Prostate gland (tissue), 2 donors: ENCODE measurements around the gene SPI1. TPM values are rescaled to one million over a fixed set of nuclear protein-coding genes. Genes with fewer than 3 reads are reported as not detected.

Experiments used
- DNase-seq: peaks from one replicate; pipeline ENCODE4 v3.0.0-alpha.2; 2019; ENCODE audit warnings: low spot score
- H3K27ac ChIP-seq, 2 donors: fragments of 200-600 bp; sonication (generic); 2 replicates each; pipeline ENCODE4 v1.5.1; 2017 to 2019
- H3K27me3 ChIP-seq: fragments of 200-600 bp; sonication (generic); replicated peaks from 2 replicates; pipeline ENCODE4 v1.5.1; 2019; ENCODE audit not compliant: insufficient read depth
- H3K36me3 ChIP-seq, 2 donors: fragments of 200-600 bp; sonication (generic); 1 replicate in 1 of 2; 2 replicates in 1 of 2; pipeline versions ENCODE4 v1.5.1 to v1.8.1; 2017 to 2019
- H3K4me1 ChIP-seq: fragments of 200-600 bp; sonication (generic); replicated peaks from 2 replicates; pipeline ENCODE4 v1.5.1; 2019
- H3K4me3 ChIP-seq, 2 donors: fragments of 200-600 bp; sonication (generic); 2 replicates each; pipeline ENCODE4 v1.5.1; 2017 to 2019
- H3K9me3 ChIP-seq: fragments of 200-600 bp; sonication (generic); 2 replicates; pipeline ENCODE4 v1.5.1; 2017
- POLR2A ChIP-seq: fragments of 450-650 bp; IDR thresholded peaks from one replicate; pipeline ENCODE4 v1.6.1; 2016; ENCODE audit warnings: antibody characterized with exemption, mild to moderate bottlenecking
- POLR2AphosphoS5 ChIP-seq: sonication (generic); formaldehyde crosslinking; IDR thresholded peaks from one replicate; pipeline ENCODE4 v1.6.1; 2017; ENCODE audit warnings: antibody characterized with exemption
- WGBS: methylation state at CpG from one replicate; pipeline ENCODE4 v1.1.5; 2018; 5-methylcytosine and 5-hydroxymethylcytosine counted together
- intact Hi-C: fragments of 100-400 bp; cut with DNase I; formaldehyde crosslinking; loops from one replicate; pipeline ENCODE4 v1.14.2; 2022
- microRNA-seq: library from miRNA; unstranded; fragments of <30 nt; microRNA quantifications from one replicate; pipeline ENCODE4, GENCODE V29; 2016
- small RNA-seq, 2 donors: library from RNA; depleted of rRNA; stranded (forward); fragments of <200 nt; gene quantifications; one replicate each; pipeline ENCODE3, GENCODE V24; 2016
- total RNA-seq, 2 donors: library from RNA; depleted of rRNA; stranded (reverse); fragments of >200 nt; gene quantifications; one replicate each; pipeline ENCODE4 v1.1.0, GENCODE V29; 2016
- TF ChIP-seq, protein P1 (sequence below), 4 experiments: fragments of 200-600 bp in 2 of 4; fragments of 450-650 bp in 2 of 4; sonication (generic) in 2 of 4; IDR thresholded peaks; 1 replicate in 3 of 4; 2 replicates in 1 of 4; pipeline ENCODE4 v1.5.1; 2016 to 2019; ENCODE audit warnings: antibody characterized with exemption in 4 of 4, mild to moderate bottlenecking in 2 of 4, moderate library complexity in 2 of 4

Gene SPI1
- total RNA-seq, 2 donors from 2014 or later: 6.8 to 13.4 TPM

DNA sequence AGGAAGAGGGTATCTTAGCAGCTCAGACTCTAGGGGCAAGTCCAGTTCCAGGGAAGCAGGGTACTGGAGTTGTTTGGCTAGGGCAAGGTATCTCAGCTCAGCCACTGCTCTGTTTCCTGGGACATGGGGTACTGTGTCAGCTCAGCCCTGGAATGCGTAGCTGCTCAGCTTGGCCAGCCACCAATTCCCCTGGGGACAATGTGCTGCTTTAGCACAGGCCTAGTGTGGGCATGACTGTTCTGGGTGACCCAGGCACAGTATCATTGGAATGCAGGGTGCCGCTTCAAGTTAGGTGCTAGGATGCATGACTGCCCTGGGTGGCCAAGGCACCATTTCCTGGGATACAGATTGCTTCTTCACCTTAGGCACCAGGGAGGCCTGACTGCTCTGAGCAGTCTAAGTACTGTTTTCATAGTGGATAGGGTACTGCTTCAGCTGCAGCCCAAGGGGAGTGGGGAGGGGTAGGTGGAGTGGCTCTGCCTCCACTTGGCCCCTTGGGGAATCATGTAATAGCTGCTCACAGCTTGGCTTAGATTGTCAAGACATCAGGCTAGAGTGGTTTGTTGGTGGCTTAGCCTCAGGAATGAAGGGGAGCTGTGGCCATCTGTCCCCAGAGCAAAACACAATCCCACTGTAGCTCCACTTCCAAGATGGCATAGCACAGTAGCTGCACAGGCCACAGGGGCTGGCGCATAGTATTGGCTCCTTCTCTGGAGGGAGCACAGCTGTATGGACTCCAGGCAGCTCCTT, 72.4 kb downstream of the SPI1 start:
- Histone ChIP-seq H3K4me1 (no peaks in the 10 kb centered on the region), H3K9me3 (no peaks in the 10 kb centered on the region), H3K4me3 (no peak overlapping the region), H3K27me3 (no peaks in the 10 kb centered on the region), H3K27ac (no peak overlapping the region), H3K36me3 (peaks cover 9 to 12% of the 10 kb centered on the region in 2 donors)
- TF ChIP-seq, protein P1, sequence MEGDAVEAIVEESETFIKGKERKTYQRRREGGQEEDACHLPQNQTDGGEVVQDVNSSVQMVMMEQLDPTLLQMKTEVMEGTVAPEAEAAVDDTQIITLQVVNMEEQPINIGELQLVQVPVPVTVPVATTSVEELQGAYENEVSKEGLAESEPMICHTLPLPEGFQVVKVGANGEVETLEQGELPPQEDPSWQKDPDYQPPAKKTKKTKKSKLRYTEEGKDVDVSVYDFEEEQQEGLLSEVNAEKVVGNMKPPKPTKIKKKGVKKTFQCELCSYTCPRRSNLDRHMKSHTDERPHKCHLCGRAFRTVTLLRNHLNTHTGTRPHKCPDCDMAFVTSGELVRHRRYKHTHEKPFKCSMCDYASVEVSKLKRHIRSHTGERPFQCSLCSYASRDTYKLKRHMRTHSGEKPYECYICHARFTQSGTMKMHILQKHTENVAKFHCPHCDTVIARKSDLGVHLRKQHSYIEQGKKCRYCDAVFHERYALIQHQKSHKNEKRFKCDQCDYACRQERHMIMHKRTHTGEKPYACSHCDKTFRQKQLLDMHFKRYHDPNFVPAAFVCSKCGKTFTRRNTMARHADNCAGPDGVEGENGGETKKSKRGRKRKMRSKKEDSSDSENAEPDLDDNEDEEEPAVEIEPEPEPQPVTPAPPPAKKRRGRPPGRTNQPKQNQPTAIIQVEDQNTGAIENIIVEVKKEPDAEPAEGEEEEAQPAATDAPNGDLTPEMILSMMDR (IDR thresholded peaks at IDR 0.05): no peak
- TF ChIP-seq POLR2A: no peak
- TF ChIP-seq POLR2AphosphoS5: no peak
- intact Hi-C loops: no loop called here
- peak; percentile 35 for DNase-seq
- 78% methylated on average over 3 of the region's 3 CpGs for WGBS

Small RNA genes within 50 kb of the gene (microRNA-seq; reads per million reads assigned to microRNA genes)
- gene MIR4487: not detected

Small RNA genes within 50 kb of the gene (small RNA-seq; reads per million reads assigned to genes)
- gene MIR4487: 0 reads per million in 2 donors

Other genes starting within 250 kb of the SPI1 start
- 100 to 1,000 TPM; 111 to 146 TPM for gene ARFGAP2, start 201.7 kb downstream of the SPI1 start, total RNA-seq
- 10 to 100 TPM; 38.3 to 92.3 TPM for gene PACSIN3, start 192.1 kb downstream of the SPI1 start, total RNA-seq
- 10 to 100 TPM; 27.4 to 41.3 TPM for gene DDB2, start 163.6 kb downstream of the SPI1 start, total RNA-seq
- gene ACP2, start 129.7 kb downstream of the SPI1 start, total RNA-seq: 100 to 1,000 TPM in 1 of 2 donors, 10 to 100 TPM in 1; 94.6 to 104 TPM
- 10 to 100 TPM; 31.8 to 34.2 TPM for gene NR1H3, start 120.6 kb downstream of the SPI1 start, total RNA-seq
- gene MADD, start 108.4 kb downstream of the SPI1 start, total RNA-seq: 10 to 100 TPM; 53.6 to 87.3 TPM
- under 1 TPM in 1 of 2 donors, not detected in 1; 0.91 TPM for gene MYBPC3, start 25.8 kb downstream of the SPI1 start, total RNA-seq
- gene SLC39A13, start 30.0 kb upstream of the SPI1 start, total RNA-seq: 10 to 100 TPM; 53.1 to 93.7 TPM
- gene PSMC3, start 47.9 kb upstream of the SPI1 start, total RNA-seq: 100 to 1,000 TPM in 1 of 2 donors, 10 to 100 TPM in 1; 99.2 to 133 TPM
- gene RAPSN, start 70.6 kb upstream of the SPI1 start, total RNA-seq: 1 to 10 TPM in 1 of 2 donors, not detected in 1; 1.3 TPM
- gene CELF1, start 174.6 kb upstream of the SPI1 start, total RNA-seq: 100 to 1,000 TPM in 1 of 2 donors, 10 to 100 TPM in 1; 68.9 to 134 TPM
- 100 to 1,000 TPM; 153 to 184 TPM for gene PTPMT1, start 187.1 kb upstream of the SPI1 start, total RNA-seq
- gene KBTBD4, start 200.4 kb upstream of the SPI1 start, total RNA-seq: 10 to 100 TPM; 26.8 to 30.6 TPM
- gene NDUFS3, start 200.5 kb upstream of the SPI1 start, total RNA-seq: 10 to 100 TPM; 69.6 to 77.7 TPM
- not detected for gene FAM180B, start 208.1 kb upstream of the SPI1 start, total RNA-seq
- 10 to 100 TPM in 1 of 2 donors, 1 to 10 TPM in 1; 2.1 to 13.0 TPM for gene C1QTNF4, start 215.9 kb upstream of the SPI1 start, total RNA-seq